ENCODE measurements around the gene TERB1.

The TERB1 gene

GRCh38 chr16:66751053-66751302 is 50.4 kb downstream of the TERB1 start:
- no peaks in the 10 kb centered on the region for H3K27me3 ChIP-seq (ENCODE audit: insufficient read depth, low read depth)
- H4K20me1 ChIP-seq (ENCODE audit: insufficient read depth): peaks cover 5% of the 10 kb centered on the region; the same call in 1 of the 2 replicates
- peak overlapping the region; percentile 98 for H2AFZ ChIP-seq (ENCODE audit: low read depth)
- peaks cover 51% of the 10 kb centered on the region for H3K4me1 ChIP-seq (ENCODE audit: low read depth, poor library complexity, severe bottlenecking)
- H3K79me2 ChIP-seq (ENCODE audit: insufficient read depth, low read depth): peaks cover 35% of the 10 kb centered on the region
- TF ChIP-seq CTCF (conservative IDR thresholded peaks at IDR 0.05; ENCODE audit: low read depth, low read length): no peak
- no peaks in the 10 kb centered on the region; the same call in 1 of the 2 replicates for H3K36me3 ChIP-seq (ENCODE audit: insufficient read depth)
- no peak overlapping the region for H3K4me3 ChIP-seq (IDR thresholded peaks at IDR 0.05; ENCODE audit: insufficient read depth, low read depth, low read length)
- peak overlapping the region; percentile 70; the same call in 1 of the 2 replicates for H3K9ac ChIP-seq
- peak overlapping the region; percentile 88 for H3K4me2 ChIP-seq
- peak overlapping the region; percentile 55 for H3K27ac ChIP-seq

- no peaks in the 10 kb centered on the region for H3K27me3 ChIP-seq (ENCODE audit: insufficient read depth, low read depth)
- peaks cover 39% of the 10 kb centered on the region for H3K79me2 ChIP-seq (ENCODE audit: insufficient read depth, low read depth)
- no peak overlapping the region for H3K4me3 ChIP-seq (IDR thresholded peaks at IDR 0.05; ENCODE audit: insufficient read depth, low read depth, low read length)
- H2AFZ ChIP-seq (ENCODE audit: low read depth): peak overlapping the region; percentile 98; the same call in 1 of the 2 replicates
- peaks cover 56% of the 10 kb centered on the region for H3K4me1 ChIP-seq (ENCODE audit: low read depth, poor library complexity, severe bottlenecking)
- H3K36me3 ChIP-seq (ENCODE audit: insufficient read depth): peaks cover 1% of the 10 kb centered on the region; the same call in 1 of the 2 replicates
- H3K4me2 ChIP-seq: peak overlapping the region; percentile 88
- TF ChIP-seq CTCF (conservative IDR thresholded peaks at IDR 0.05; ENCODE audit: low read depth, low read length): no peak
- H4K20me1 ChIP-seq (ENCODE audit: insufficient read depth): peaks cover 5% of the 10 kb centered on the region; the same call in 1 of the 2 replicates
- peak overlapping the region; percentile 55; the same call in 1 of the 2 replicates for H3K27ac ChIP-seq
- peak overlapping the region; percentile 70; the same call in 1 of the 2 replicates for H3K9ac ChIP-seq
Observed at GRCh38 chr16:66750279-66751052, 50.9 kb downstream of the TERB1 start.

DNA sequence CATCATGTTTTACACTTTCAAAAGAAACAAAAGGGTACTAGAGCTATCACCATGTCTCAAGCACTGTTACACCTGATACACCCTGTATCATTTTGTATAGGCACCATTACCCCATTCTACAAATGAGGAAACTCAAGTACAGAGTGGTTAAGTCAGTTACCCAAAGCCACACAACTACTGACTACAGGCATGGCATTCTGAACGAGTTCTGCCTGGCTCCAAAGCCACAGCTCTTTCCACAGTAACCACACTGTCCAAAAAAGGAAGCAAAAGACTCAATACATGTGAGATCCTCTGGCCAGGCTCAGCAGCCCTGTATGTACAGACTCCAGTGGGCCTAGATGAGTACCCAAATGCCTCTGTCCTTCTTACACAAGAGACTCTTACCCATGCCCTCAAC is 54.7 kb downstream of the TERB1 start:
- H3K79me2 ChIP-seq (ENCODE audit: insufficient read depth, low read depth): peaks cover 59% of the 10 kb centered on the region

DNA sequence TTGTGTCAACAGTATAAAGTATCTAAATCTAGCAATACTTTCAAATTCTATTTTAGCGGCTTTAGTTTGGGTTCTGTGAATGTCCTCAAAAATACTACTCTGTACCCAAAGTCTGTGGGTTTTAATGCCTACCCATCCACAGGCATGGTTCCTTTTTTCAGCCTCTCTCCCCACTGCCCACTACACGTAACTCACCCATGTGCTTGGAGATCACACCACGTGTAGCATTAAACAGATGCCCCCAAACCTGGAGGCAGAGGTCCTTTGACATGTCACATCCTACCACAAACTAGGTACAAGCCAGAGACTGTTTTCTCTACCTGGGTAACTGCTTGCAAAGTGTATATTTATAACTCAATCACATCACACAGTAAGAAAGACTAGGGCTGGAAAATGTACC is 55.3 kb downstream of the TERB1 start:
- peaks cover 13% of the 10 kb centered on the region; the same call in 1 of the 2 replicates for H3K36me3 ChIP-seq (ENCODE audit: insufficient read depth)
- peaks cover 5% of the 10 kb centered on the region; the same call in 1 of the 2 replicates for H4K20me1 ChIP-seq (ENCODE audit: insufficient read depth)
- peak overlapping the region; percentile 69 for H3K4me2 ChIP-seq
- H3K4me3 ChIP-seq (IDR thresholded peaks at IDR 0.05; ENCODE audit: insufficient read depth, low read depth, low read length): no peak overlapping the region
- peak overlapping the region; percentile 29; the same call in 1 of the 2 replicates for H3K27ac ChIP-seq
- peaks cover 56% of the 10 kb centered on the region for H3K79me2 ChIP-seq (ENCODE audit: insufficient read depth, low read depth)
- no peak for TF ChIP-seq CTCF (conservative IDR thresholded peaks at IDR 0.05; ENCODE audit: low read depth, low read length)
- H3K27me3 ChIP-seq (ENCODE audit: insufficient read depth, low read depth): no peaks in the 10 kb centered on the region
- peaks cover 64% of the 10 kb centered on the region for H3K4me1 ChIP-seq (ENCODE audit: low read depth, poor library complexity, severe bottlenecking)
- H3K9ac ChIP-seq: no peak overlapping the region
- H2AFZ ChIP-seq (ENCODE audit: low read depth): no peak overlapping the region

More for the DNA sequence above, 54.7 kb downstream of the TERB1 start:
- Histone ChIP-seq H2AFZ (ENCODE audit: low read depth) (no peak overlapping the region), H3K36me3 (ENCODE audit: insufficient read depth) (peaks cover 13% of the 10 kb centered on the region; the same call in 1 of the 2 replicates), H3K9ac (no peak overlapping the region), H4K20me1 (ENCODE audit: insufficient read depth) (peaks cover 5% of the 10 kb centered on the region; the same call in 1 of the 2 replicates), H3K27me3 (ENCODE audit: insufficient read depth, low read depth) (no peaks in the 10 kb centered on the region), H3K4me1 (ENCODE audit: low read depth, poor library complexity, severe bottlenecking) (peaks cover 64% of the 10 kb centered on the region), H3K4me2 (peak overlapping the region; percentile 69), H3K4me3 (IDR thresholded peaks at IDR 0.05; ENCODE audit: insufficient read depth, low read depth, low read length) (no peak overlapping the region), H3K27ac (peak overlapping the region; percentile 29; the same call in 1 of the 2 replicates)
- TF ChIP-seq CTCF (conservative IDR thresholded peaks at IDR 0.05; ENCODE audit: low read depth, low read length): no peak

Measured in KMS-11 (cell line).